HPDE6-E6E7 (cell line): ENCODE data around the gene C1QTNF9B.
"Not testable (repeated sequence)": the region's sequence is repeated elsewhere in the genome, so short reads cannot be mapped to it uniquely, and the experiment has no call there.

Experiments
- DNase-seq: peaks from one replicate; pipeline ENCODE4 v3.0.0; 2011; ENCODE audit warnings: missing footprints; ENCODE audit errors: extremely low spot score

Gene C1QTNF9B

GRCh38 chr13:23893791-23894190 lies 3.5 kb downstream of the C1QTNF9B start:
- not testable (repeated sequence) for DNase-seq

DNA sequence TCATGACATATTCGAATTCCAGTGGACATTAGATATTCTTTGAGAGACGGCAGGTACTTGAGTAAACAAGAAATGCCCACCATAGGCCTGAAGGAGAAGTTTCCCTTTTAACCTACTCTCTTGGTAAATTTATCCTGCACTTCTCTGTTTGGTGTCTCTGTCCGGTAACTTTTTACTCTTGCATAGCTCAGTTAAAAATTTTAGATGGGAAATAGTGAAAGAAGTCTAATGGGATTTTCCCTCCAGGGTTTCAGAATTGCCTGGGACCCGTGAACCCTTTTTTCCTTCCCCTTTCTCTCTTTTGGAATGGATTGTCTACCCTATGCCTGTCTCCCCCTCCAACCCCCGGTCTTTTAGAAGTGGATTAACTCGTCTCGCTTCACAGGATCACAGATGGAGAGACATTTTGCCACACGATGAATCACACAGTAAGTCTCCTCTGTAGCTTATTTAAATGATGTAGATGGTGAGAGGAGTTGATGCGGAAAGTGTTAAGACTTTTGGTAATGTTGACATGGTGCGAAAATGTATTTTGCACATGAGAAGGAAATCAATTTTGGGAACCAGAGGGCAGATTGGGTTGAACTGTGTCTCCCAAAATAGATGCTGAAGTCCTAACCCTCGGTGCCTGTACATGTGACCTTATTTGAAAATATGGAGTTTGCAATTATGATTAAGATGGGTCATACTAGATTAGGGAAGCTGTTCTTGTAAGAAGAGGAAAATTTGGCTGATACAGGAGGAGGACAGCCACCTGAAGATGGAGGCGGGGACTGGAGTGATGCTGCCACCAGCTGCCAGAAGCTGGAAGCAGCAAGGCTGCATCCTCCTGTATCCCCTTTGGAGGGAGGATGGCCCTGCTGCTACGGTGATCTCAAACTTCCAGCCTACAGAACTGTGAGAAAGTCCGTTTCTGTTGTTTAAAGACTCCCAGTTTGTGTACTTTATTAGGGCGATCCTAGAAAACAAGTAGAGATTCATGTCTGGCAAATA lies 7.4 kb downstream of the C1QTNF9B start:
- DNase-seq: no peak

GRCh38 chr13:23888658-23889614 lies 8.4 kb downstream of the C1QTNF9B start, which contains the start of gene MIPEP:
TSS of gene MIPEP (minus strand) at chr13:23889400. CDS start at chr13:23889320, 80 bp downstream.
- DNase-seq: peak; percentile 65

GRCh38 chr13:23884361-23884760 lies 12.9 kb downstream of the C1QTNF9B start:
- DNase-seq: not testable (repeated sequence)

GRCh38 chr13:23883255-23883654 lies 14.0 kb downstream of the C1QTNF9B start:
- DNase-seq: no peak

DNA sequence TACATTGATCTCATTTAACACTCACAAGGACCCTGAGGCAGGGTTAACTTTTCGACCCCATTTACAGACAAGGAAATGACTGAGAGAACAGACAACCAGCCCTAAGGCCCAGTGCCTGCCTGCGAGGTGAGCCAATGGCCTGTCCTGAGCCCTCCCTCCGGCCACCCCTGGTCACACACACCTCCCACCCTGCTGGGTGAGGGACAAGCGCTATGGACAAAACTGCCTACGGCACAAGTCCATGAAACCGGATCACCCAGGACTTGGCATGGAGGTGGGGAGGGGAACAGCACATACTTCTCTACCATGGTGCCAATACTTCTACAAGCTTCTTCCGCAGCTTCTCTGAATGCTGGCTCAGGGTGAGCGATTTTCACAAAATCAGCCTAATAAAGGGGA lies 15.9 kb downstream of the C1QTNF9B start:
- DNase-seq: not testable (repeated sequence)

- not testable (repeated sequence) for DNase-seq
Measured at GRCh38 chr13:23880493-23881401, 16.6 kb downstream of the C1QTNF9B start.

DNA sequence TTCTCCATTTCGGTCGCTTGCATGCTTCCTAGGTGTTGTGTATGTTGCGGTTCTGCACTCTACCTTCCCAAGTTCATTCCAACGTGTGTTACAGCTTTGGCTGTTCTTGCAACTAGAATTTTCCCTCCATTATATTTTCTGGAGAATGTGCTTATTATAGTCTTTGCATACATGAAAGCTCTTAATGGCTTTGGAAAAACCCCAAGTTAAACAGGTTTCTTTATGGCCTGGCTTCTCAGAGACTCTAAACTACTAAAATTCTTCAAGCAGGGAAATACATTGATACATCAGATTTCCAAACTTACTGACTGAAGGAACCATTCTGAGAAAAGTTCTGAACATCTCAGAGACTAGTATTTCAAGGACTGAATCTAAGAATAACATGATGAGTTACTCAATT lies 20.0 kb downstream of the C1QTNF9B start:
- no peak for DNase-seq

GRCh38 chr13:23876265-23876664 lies 21.0 kb downstream of the C1QTNF9B start:
- DNase-seq: no peak

DNA sequence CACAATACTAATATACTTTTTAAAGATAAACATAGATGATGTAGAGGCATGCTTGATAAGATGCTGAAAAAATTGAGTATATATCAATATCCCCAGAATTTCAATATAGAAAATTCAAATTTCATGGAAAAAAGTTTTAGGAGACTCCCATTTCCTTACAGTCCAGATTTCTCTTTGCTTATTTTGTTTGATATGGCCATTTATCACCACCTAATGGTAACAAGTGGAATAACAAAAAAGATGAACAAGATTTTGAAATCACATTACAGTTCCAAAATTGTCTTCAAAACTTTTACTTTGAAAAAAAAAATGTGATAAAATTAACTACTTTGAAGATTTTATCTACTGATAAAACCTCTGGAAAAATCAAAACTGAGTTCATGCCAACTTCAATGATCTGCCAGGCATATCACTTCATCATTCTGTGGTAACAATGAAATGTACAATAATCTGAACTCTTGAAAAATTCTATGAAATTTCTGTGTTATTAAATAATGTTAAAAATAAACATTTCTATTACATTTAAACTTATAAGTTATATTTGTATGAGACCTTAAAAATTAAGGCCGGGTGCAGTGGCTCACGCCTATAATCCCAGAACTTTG lies 25.6 kb downstream of the C1QTNF9B start:
- no peak for DNase-seq

- no peak for DNase-seq
Measured at GRCh38 chr13:23870356-23871140, 26.8 kb downstream of the C1QTNF9B start.

DNA sequence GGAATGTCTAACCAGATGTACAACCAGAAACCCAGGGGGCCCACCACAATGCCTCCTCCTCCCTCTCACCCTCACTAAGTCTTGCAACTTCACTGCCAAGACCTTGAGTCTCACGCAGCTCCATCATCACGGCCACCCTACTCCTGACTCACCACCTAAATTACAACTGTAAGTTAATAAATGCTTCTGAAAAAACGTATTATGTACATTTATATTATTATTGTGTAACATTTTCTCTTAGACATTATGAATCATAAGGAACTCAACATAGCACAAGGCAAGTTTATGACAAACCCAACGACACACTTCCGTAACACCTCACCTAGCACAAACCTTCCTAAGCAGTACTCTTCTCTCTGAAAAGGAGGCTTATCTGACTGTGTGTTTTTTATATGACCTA lies 28.8 kb downstream of the C1QTNF9B start:
- peak; percentile 25 for DNase-seq

GRCh38 chr13:23867027-23867491 lies 30.2 kb downstream of the C1QTNF9B start:
- DNase-seq: no peak

GRCh38 chr13:23866420-23867026 lies 30.8 kb downstream of the C1QTNF9B start:
- DNase-seq: no peak

DNA sequence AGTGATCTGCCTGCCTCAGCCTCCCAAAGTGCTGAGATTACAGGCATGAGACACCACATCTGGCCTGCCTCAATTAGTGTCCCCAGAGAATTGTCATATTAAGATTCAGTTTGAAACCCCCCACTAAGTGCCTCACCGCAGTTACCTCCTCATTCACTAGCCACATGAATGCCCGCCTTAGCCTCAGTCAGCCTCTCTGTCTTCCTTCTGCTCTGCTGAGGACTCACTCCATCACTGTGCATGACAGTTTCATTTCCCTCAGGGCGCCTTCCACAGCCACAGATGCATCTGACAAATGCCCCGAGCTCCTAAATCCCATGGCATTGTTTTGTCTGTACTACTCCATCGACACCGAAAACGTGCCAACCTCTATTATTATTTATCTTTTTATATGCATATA lies 31.4 kb downstream of the C1QTNF9B start:
- DNase-seq: no peak

GRCh38 chr13:23865026-23865425 lies 32.3 kb downstream of the C1QTNF9B start:
- no peak for DNase-seq

- no peak for DNase-seq
Measured at GRCh38 chr13:23861310-23861709, 36.0 kb downstream of the C1QTNF9B start.

DNA sequence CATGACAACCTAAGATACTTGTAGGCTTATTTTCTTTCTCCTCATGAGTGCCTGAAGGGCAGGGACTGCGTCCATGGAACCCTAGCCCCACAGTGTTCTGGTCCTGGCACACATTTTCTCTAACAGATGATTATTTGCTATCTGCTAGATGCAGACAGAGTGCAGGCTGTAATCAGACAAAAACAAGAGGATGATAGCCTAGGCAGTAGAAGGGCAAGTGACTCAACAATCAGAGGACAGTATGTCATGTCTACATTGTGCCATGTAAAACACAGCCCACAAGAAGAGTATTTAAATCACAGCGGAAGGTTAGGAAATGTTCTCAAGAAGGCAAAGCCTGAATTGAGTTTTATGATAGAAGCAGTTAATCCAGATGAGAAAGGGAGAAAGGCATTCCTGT lies 37.4 kb downstream of the C1QTNF9B start:
- DNase-seq: no peak

GRCh38 chr13:23859455-23859854 lies 37.8 kb downstream of the C1QTNF9B start:
- DNase-seq: no peak
